Activated T-cell treated with anti-CD3 and anti-CD28 coated beads, Interleukin-2, amount 50 U/mL, for 72 hours (primary cell): ENCODE data around the gene ABCC4. TPM values are rescaled to one million over a fixed set of nuclear protein-coding genes. Genes with fewer than 3 reads are reported as not detected.

Experiments
- ATAC-seq, 2 donors: fragments of 150-1000 bp; cut with Tn5 transposase; replicated peaks in 1 of 2; 2 replicates each; pipeline ENCODE4 v1.10.0; 2021; ENCODE audit warnings: moderate library complexity in 2 of 2, mild to moderate bottlenecking in 1 of 2
- DNase-seq, 2 donors: peaks; one replicate each; pipeline ENCODE4 v3.0.0; 2021 to 2022; ENCODE audit warnings: mixed read lengths in 1 of 2
- H3K27ac Mint-ChIP-seq: one replicate; pipeline ENCODE4 v1.8.0; 2022; ENCODE audit warnings: mild to moderate bottlenecking, moderate library complexity, mixed read lengths
- H3K27me3 Mint-ChIP-seq: one replicate; pipeline ENCODE4 v1.8.0; 2022; ENCODE audit warnings: low read depth, mixed read lengths
- H3K36me3 Mint-ChIP-seq, 2 donors: one replicate each; pipeline ENCODE4 v1.8.0; 2022; ENCODE audit warnings: mixed read lengths in 2 of 2, mild to moderate bottlenecking in 1 of 2; ENCODE audit not compliant: insufficient read depth in 2 of 2
- H3K4me1 Mint-ChIP-seq: one replicate; pipeline ENCODE4 v1.8.0; 2022; ENCODE audit warnings: low read depth, mixed read lengths
- H3K4me3 Mint-ChIP-seq, 2 donors: one replicate each; pipeline ENCODE4 v1.8.0; 2022; ENCODE audit warnings: mild to moderate bottlenecking in 2 of 2, mixed read lengths in 2 of 2, moderate library complexity in 2 of 2
- H3K9me3 Mint-ChIP-seq, 2 donors: one replicate each; pipeline ENCODE4 v1.8.0; 2022; ENCODE audit warnings: mixed read lengths in 2 of 2
- total RNA-seq, 2 donors: library from RNA; stranded (reverse); gene quantifications; one replicate each; pipeline ENCODE4 v1.2.3, GENCODE V29; 2022

ABCC4 gene
- total RNA-seq, 2 donors from 2014 or later = 8.6 to 10.0 TPM

DNA sequence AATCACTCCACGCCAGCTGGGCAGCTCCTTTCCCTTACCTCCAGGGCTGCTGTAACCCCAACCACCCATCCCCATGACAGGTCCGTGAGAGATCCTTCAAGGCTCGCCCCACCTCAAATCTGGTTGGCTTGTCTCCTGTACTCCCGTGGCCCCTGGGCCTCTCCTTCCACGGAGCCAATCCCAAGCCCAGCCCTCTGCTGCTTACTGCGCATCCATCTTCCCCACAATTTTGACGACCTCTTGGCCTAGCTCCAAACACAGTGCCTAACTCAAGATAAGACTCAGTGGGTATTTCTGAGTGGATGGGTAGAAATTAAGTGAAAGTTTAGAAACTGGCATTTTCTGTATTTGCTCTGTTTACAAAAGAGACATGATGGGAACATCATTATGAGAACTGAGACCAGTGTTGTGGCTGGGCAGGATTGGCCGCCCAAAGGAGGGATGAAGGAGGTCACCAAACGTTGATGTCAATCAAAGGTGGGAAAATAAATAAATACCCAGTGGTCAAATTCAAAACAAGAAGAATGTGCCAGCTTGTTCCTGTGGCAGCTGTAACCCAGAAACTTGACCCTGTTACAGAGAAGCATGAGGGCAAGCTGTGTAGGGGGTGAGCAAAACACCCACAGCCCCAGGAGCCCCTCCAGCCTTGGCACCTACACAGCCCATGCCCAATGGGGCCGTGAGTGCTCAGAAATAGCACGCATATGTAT is 162.2 kb downstream of the ABCC4 start:
- DNase-seq (no peak), ATAC-seq (no peak)
- no peak overlapping the region for H3K4me3 Mint-ChIP-seq
- H3K27ac Mint-ChIP-seq = no peak overlapping the region
- no peaks in the 10 kb centered on the region for H3K4me1 Mint-ChIP-seq
- no peaks in the 10 kb centered on the region for H3K9me3 Mint-ChIP-seq
- no peaks in the 10 kb centered on the region for H3K27me3 Mint-ChIP-seq
- H3K36me3 Mint-ChIP-seq = peaks cover 4 to 14% of the 10 kb centered on the region in 2 donors

DNA sequence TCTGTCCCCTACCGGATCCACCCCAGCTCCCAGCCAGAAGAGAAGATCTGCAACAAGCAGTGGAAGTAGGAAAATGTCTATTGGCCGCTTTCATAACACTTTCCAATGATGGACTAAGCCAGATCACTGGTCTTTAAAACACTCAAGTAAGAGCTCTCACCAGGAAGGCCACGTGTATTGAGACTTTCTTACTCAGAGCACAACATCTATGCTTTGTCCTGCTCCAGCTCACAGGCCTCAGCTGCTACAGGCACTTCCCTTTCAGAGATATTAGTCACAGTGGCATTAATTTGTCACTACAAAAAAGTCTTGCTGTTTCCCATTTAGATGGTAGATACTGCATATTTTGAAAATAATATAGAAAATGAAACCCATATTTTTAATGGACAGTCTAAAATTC is 164.2 kb downstream of the ABCC4 start:
- ATAC-seq = peak in 1 of 2 donors; percentile 83
- Mint-ChIP-seq H3K36me3 (peaks cover 6 to 10% of the 10 kb centered on the region in 2 donors), H3K27ac (peak overlapping the region; percentile 46)

DNA sequence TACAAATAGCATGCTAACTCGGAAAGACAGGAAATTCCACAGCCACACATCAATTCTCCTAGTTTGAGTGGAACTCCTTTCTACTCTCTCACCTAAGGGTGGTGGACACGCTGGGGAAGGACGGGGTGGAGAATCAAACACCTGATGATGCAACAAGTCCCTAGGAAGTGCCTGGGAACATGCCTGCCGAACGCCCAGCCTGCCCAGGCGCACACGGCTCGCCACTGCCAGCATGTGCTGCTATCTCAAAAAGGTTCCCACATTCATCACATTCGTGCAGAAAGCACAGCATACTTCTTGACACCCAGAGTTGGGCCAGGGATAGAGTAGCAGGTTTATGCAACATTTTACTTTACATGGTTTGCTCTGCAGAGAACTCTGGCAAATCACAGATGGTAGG is 164.6 kb downstream of the ABCC4 start:
- Mint-ChIP-seq H3K36me3 (peaks cover 6 to 8% of the 10 kb centered on the region in 2 donors), H3K9me3 (no peaks in the 10 kb centered on the region), H3K27ac (no peak overlapping the region), H3K4me1 (no peaks in the 10 kb centered on the region), H3K27me3 (no peaks in the 10 kb centered on the region), H3K4me3 (no peak overlapping the region)
- DNase-seq (no peak), ATAC-seq (no peak)

More for the DNA sequence above, 164.2 kb downstream of the ABCC4 start:
- Mint-ChIP-seq H3K4me1 (no peaks in the 10 kb centered on the region), H3K9me3 (no peaks in the 10 kb centered on the region), H3K4me3 (no peak overlapping the region), H3K27me3 (no peaks in the 10 kb centered on the region)
- no peak for DNase-seq

DNA sequence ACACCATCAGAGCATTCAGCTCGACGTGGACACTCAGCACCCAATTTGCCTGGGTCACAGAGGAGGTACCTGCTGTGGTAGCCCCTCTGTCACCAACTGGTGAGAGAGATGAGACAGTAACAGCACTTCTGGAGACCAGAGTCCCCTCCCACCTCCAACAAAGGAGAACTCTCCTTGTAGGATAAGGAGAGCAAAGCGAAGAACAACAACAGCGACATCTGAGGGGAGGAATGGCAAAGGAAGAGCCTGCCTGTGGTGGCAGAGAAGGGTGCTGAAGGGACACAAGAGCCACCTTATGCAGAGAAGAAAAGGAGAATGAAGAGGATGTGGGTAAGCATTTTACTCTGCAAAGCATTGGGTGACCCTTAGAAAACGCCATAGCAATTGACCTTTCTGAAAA is 167.8 kb downstream of the ABCC4 start:
- H3K27ac Mint-ChIP-seq = no peak overlapping the region
- H3K4me3 Mint-ChIP-seq = no peak overlapping the region
- no peaks in the 10 kb centered on the region for H3K4me1 Mint-ChIP-seq
- no peak for ATAC-seq
- no peaks in the 10 kb centered on the region for H3K27me3 Mint-ChIP-seq
- no peak for DNase-seq
- H3K9me3 Mint-ChIP-seq = no peaks in the 10 kb centered on the region
- peaks cover 0 to 1% of the 10 kb centered on the region in 2 donors for H3K36me3 Mint-ChIP-seq

DNA sequence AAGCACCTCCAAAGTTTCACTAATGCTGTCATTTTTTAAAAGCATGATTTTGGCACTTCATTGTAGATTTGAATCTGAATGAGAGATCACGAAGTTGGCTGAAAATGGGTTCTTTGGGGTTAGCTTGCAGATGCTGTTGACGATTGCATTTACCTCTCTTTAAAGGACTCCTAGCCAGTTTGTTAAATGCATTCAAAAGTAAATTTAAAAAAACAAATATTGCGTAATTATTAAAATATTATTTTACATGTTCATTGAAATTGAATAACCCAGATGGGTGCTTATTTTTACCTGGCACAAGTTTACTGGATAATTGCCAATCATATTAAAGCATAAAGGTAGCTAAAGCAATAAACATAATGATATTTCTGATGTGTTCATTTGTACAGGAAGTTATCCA is 172.2 kb downstream of the ABCC4 start:
- no peak for DNase-seq
- no peak for ATAC-seq
- H3K36me3 Mint-ChIP-seq = peaks cover 1% of the 10 kb centered on the region in 2 donors
- no peak overlapping the region for H3K4me3 Mint-ChIP-seq
- no peak overlapping the region for H3K27ac Mint-ChIP-seq
- H3K9me3 Mint-ChIP-seq = no peaks in the 10 kb centered on the region
- no peaks in the 10 kb centered on the region for H3K27me3 Mint-ChIP-seq
- no peaks in the 10 kb centered on the region for H3K4me1 Mint-ChIP-seq

DNA sequence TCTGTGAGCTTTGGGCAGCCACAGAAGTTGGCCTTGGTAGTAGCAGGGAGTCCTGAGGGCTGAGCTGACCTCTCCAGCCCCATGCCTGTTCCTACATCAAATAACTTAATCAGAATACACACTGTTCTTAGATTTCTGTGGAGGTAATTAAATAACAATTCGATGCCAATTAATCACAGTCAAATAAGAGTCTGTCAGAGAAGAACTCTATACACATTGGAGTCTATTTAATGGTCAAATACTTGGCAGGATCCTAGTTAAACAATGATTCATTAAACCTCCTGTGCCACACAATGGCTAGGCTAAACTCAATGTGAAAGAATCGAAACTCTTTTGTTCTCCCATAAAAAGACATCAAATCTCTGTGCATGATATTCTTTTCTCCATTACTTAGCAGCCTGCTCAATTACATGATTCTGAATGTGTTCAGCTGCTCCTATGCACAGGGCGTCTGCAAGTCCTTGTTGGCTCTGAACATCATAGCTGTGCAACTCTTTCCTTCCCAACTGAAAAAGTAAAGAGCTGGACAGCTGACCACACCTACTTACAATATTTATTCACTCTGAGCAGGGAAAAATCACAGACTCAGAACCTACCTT is 173.1 kb downstream of the ABCC4 start:
- H3K27ac Mint-ChIP-seq = no peak overlapping the region
- no peak overlapping the region for H3K4me3 Mint-ChIP-seq
- ATAC-seq (no peak), DNase-seq (no peak)
- H3K36me3 Mint-ChIP-seq = peaks cover 1 to 3% of the 10 kb centered on the region in 2 donors
- no peaks in the 10 kb centered on the region for H3K9me3 Mint-ChIP-seq
- H3K27me3 Mint-ChIP-seq = no peaks in the 10 kb centered on the region
- peaks cover 2% of the 10 kb centered on the region for H3K4me1 Mint-ChIP-seq

DNA sequence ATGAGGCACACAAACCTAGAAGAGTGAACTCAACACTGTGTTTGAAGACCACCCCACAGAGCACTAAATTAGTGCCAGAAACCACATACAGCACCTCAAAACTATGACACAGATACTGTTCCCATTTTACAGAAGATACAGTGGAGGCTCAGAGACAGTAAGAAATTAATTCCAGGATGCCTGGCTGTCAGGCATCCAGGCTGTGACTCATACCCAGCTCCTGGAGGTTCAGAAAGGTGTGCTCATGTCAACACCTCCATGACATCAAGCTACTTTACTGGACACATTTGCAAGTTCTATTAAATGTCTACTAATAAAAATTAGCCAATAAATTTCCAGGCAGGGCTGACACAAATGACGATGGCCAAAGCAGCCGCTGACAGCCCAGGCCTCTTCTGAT is 176.3 kb downstream of the ABCC4 start:
- Mint-ChIP-seq H3K36me3 (peaks cover 0 to 3% of the 10 kb centered on the region in 2 donors), H3K9me3 (peaks cover 0 to 2% of the 10 kb centered on the region in 2 donors), H3K4me3 (no peak overlapping the region), H3K27me3 (no peaks in the 10 kb centered on the region), H3K4me1 (peaks cover 18% of the 10 kb centered on the region), H3K27ac (no peak overlapping the region)
- no peak for DNase-seq
- ATAC-seq = no peak

DNA sequence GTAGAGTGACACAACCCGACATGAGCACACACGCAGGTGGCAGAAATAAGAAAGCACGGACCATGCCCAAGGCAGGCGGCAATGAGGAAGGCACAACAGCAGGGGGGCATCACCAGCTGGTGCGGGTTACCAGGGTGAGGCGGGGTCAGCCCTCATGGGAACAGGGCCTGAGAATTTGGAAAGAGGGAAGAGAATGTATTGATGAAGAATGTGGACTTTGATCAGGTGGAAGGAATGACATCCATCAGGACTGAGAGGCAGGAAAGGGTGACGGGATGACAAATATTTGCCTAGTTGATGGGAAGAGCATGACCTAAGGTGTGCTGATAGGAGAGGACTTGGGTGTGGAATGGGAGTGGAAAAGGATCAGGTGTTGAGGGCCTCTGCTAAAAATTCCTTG is 177.5 kb downstream of the ABCC4 start:
- ATAC-seq (no peak), DNase-seq (no peak)
- Mint-ChIP-seq H3K4me3 (no peak overlapping the region), H3K4me1 (peaks cover 18% of the 10 kb centered on the region), H3K9me3 (peaks cover 0 to 2% of the 10 kb centered on the region in 2 donors), H3K27ac (no peak overlapping the region), H3K36me3 (peaks cover 0 to 3% of the 10 kb centered on the region in 2 donors), H3K27me3 (no peaks in the 10 kb centered on the region)

DNA sequence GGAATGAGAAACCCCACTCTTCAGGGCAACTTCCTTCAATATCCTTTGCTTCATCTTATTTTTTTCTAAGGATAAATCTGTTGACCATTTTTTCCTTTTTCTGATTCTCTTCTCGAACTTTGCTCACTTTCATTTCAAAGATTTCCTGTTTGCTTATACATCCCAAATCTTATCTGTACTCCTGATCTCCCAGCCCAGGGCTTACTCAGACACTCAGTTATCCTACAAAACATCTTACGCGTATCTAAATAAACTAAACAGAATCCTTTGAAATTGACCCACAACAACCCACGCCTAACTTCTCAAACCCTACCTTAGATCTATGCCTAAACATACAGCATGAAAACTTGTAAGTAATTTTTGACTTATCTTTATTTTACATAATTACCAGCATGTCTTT is 179.2 kb downstream of the ABCC4 start:
- Mint-ChIP-seq H3K4me3 (no peak overlapping the region), H3K27me3 (no peaks in the 10 kb centered on the region), H3K27ac (peak overlapping the region; percentile 6), H3K36me3 (peaks cover 0 to 1% of the 10 kb centered on the region in 2 donors), H3K9me3 (peaks cover 0 to 2% of the 10 kb centered on the region in 2 donors), H3K4me1 (peaks cover 18% of the 10 kb centered on the region)
- ATAC-seq (no peak), DNase-seq (no peak)

DNA sequence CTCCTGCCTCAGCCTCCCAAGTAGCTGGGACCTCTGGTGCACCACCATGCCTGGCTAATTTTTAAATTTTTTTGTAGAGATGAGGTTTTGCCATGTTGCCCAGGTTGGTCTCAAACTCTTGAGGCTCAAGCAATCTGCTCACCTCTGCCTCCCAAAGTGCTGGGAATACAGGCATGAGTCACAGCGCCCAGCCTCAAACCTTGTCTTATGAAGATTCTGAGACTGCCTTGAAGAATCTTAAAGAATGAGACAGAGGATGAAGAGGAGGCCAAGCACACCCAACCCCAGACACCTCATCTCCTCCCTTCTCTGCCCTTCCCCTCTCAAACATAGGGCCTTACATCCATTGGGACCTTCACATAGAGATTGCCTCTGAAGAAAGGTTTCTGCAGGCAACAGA is 179.7 kb downstream of the ABCC4 start:
- H3K36me3 Mint-ChIP-seq = peaks cover 0 to 1% of the 10 kb centered on the region in 2 donors
- H3K27me3 Mint-ChIP-seq = no peaks in the 10 kb centered on the region
- H3K4me1 Mint-ChIP-seq = peaks cover 18% of the 10 kb centered on the region
- no peak overlapping the region for H3K27ac Mint-ChIP-seq
- DNase-seq (no peak), ATAC-seq (no peak)
- H3K9me3 Mint-ChIP-seq = peaks cover 0 to 2% of the 10 kb centered on the region in 2 donors
- no peak overlapping the region for H3K4me3 Mint-ChIP-seq

DNA sequence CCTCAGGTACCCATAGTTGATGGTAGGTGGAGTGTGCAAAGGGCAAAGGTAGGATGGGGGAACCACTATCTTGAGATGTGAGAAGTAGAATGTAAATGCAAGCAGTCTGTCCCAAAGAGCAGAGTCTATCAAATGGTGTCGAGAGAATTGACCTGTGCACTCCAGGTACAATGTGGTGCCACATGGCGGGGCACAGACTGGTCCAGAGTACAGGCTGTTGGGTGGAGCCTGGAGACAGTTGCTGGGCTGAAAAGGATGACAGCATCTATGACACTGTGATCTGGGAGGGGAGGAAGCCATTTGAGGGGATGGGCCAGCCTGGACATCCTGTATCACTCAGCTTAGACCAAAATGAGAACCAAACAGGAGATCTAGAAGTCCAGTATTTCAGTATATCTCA is 180.6 kb downstream of the ABCC4 start:
- no peak overlapping the region for H3K27ac Mint-ChIP-seq
- H3K4me3 Mint-ChIP-seq = no peak overlapping the region
- peaks cover 0 to 1% of the 10 kb centered on the region in 2 donors for H3K36me3 Mint-ChIP-seq
- H3K4me1 Mint-ChIP-seq = peaks cover 18% of the 10 kb centered on the region
- ATAC-seq (no peak), DNase-seq (no peak)
- no peaks in the 10 kb centered on the region for H3K27me3 Mint-ChIP-seq
- H3K9me3 Mint-ChIP-seq = peaks cover 0 to 2% of the 10 kb centered on the region in 2 donors

DNA sequence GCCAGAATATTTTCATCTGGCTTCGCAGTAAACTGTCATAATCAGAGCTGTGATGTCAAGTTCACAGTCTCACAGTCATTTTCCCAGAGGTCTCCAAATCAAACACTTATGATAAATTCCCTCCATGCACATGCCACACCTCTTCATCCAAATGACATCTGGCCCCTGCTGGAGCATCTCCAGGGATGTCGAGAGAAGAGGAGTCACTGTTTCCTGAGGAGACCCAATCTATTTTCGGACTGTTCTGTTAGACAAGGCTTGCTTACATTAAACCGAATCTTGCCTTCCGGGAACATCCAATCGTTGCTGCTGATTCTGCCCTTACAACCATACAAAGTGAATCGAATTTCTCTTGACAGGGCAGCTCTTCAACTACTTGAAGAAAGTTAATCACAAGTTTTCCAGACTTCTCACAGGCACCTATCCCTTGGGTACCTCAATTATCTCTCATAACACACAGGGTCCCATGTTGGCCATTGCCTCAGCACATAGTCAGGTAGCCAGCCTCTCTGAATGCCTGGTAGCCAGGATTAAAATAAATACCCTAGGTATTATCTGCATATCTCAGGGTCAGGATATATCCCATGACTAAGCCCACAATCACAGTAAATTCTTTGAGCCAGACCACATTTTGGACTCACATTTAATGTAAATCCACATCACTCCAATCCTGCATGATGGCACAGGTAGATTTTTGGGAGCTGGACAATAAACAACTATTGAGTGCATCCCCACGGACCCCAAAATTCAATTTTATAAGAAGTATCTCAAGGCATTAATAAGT is 182.5 kb downstream of the ABCC4 start:
- Mint-ChIP-seq H3K27me3 (no peaks in the 10 kb centered on the region), H3K36me3 (peaks cover 0 to 1% of the 10 kb centered on the region in 2 donors), H3K4me1 (peaks cover 18% of the 10 kb centered on the region), H3K4me3 (no peak overlapping the region), H3K9me3 (peaks cover 0 to 2% of the 10 kb centered on the region in 2 donors), H3K27ac (no peak overlapping the region)
- ATAC-seq = no peak
- no peak for DNase-seq

DNA sequence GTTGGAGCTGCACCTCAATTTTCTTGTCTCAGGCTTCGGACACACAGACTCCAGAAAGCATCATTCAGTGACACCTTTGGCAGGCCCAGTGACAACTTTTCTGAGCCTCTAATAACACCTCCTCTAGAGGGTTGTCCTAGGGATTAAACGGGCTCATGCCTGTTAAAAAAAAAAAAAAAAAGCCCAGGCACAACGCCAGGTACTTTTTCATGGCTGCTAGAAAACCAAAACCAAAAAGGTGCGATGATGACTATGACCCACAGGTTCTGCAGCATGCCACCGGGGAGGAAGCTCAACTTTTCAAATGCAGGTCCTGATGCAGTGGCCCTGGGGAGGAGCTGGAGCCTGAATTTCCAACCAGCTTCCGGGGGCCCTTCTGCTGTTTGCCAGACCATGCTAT is 184.2 kb downstream of the ABCC4 start:
- Mint-ChIP-seq H3K27me3 (no peaks in the 10 kb centered on the region), H3K4me3 (no peak overlapping the region), H3K9me3 (peaks cover 0 to 1% of the 10 kb centered on the region in 2 donors), H3K27ac (no peak overlapping the region), H3K36me3 (peaks cover 0 to 2% of the 10 kb centered on the region in 2 donors), H3K4me1 (peaks cover 6% of the 10 kb centered on the region)
- no peak for DNase-seq
- ATAC-seq = peak in 1 of 2 donors; percentile 13
